Stimulated activated CD8-positive, alpha-beta memory T cell treated with anti-CD3 and anti-CD28 coated beads, Interleukin-2, amount 100 ng/mL, for 1 hour (primary cell): ENCODE data around the gene SORCS1.

Source experiments
- DNase-seq, 2 donors: peaks; one replicate each; pipeline ENCODE4 v3.0.0-alpha.2; 2020; ENCODE audit warnings: low read depth in 2 of 2

Gene SORCS1

DNA sequence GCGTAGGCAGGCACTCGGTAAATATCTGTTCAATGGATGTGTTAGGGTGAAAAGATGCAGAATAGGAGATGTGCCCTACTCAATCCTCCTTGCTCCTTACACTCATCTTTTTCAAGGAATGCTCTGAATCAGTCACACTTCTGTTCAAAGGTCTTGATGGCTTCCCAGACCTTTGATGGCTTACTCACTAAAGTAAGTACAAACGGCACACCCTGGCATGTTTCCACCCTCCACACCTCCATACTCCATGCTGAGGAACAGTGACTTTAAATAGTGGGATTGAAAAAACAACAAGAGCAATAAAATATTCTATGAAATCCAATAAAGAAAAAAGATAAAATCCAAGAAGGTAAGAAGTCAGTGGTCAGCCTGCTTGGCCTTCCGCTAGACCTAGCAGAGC is 569.2 kb downstream of the SORCS1 start:
- DNase-seq = no peak

DNA sequence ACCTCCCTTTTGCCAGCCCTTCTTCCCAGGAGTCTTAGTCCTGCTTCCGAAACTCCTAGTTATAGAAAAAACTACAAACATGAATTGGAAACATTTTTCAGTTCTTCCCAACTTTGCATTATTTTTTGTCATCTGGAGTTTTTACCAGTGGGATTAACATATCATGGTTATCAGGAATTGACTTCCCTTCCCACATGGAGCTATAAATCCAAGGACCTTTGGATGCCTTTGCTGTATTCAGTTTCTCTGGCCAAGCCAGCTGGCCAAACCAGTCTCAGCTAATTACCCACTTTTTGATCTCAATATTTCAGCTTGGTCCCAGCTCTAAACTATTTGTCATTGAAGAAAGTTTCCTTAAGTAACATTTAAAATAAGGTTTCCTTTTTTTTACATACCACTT is 570.6 kb downstream of the SORCS1 start:
- DNase-seq = no peak

DNA sequence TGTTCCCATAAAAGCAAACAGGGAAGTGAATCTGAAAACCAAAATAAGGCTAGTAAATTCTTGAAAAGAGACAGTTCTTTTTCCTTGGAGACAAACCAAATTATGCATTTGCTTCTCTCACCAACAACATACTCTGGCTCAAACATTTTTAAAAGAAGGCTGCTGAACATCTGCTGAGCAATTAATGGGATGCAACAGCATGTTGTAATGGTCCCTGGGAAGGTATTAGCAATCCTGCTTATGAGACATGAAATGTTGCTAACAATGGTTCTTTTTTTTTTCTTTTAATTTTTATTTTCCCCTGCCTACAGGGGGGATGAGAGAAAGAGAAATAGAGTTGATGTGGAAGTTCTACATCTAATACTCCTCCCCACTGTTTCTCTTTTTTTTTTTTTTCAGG is 572.1 kb downstream of the SORCS1 start:
- no peak for DNase-seq

DNA sequence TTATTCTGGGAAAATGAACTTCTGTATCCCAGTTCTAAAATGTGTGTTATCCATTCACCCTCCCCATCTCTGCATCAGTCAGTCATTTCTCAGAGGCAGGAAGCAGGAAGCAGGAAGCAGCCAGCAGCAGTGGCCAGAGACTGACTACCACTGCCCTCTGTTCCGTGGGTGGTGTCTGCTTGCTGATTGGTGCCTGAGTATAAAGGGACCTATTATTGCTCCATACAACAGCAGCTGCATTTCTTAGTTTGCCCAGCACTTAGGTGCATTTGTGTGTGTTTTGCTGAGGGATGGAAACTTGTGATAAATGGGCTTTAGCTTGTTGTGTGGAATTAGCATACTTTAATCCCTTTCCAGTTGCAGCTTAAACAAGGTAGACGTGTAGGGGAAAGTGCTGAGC is 582.2 kb downstream of the SORCS1 start:
- DNase-seq = no peak

DNA sequence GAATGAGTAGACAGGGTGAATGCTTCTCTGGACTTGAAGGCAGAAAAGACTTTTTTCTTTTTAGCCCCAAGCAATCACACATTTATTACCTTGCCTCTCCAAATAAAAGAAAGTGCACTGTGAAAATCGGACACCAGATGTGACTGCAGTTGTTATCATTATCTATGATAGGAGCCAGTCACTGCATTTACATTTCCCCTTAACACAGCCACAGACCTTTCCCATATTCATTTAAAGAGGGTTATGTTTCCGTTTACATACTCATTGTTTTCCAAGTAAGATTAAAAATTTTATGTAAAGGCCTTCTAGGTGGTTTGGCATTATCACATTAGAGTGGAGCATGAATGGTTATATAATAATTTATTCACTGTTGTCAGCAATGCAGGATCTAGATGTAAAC is 586.8 kb downstream of the SORCS1 start:
- DNase-seq = no peak

DNA sequence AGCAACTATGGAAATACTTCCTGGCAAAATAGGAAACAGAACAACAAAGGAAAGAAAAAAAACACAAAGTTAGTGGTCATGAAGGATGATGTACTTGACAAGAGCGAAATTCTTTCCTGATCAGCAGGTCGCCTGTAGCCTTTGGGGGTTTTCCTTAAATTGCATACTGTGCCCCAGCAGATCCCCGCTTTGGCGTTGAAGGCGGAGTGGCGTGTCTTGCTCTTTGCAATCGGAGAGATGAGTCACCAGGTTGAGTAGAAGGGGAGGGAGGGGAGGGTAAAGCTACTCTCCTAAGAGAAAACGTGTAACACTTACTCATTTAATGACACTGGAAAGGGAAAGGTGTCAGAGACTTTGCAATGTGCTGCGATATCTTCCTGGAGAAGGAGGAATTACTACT is 587.2 kb downstream of the SORCS1 start:
- no peak for DNase-seq

DNA sequence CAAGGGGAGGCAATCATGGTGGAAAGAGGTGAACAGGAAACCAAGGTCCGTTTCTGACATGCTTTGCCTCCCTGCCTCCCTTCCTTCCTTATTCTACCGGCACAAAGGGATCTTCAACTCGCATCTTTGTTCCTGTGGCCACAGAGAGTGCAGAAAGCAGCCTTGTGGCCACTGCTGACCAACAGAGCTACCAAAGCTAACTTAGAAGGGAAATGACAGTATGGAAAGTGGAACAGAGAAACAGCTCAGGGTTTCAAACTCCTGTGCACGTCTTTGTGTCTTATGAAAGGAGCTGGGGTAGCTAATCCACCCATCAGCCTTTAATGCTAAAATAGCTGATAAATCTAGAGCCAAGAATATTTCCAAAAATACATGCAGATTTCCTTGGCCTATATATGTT is 588.0 kb downstream of the SORCS1 start:
- no peak for DNase-seq

DNA sequence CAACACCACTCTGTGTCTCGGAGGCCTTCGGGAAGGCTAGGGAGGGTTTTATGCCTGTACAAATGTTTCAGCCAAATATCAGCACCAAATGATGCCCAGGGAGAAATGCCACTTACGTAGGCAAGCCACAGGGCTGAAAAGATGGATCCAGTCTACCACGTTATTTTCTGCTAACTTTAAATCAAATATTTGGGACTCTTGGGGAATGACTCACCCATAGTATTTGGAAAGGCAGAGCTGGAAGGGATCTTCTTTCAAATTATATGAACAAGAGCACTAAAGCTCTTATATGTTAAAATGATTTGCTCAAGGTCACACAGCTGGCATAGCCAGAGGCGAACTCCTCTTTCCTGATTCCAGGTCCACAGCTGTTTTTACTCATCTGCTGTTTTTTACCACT is 591.4 kb downstream of the SORCS1 start:
- no peak for DNase-seq

DNA sequence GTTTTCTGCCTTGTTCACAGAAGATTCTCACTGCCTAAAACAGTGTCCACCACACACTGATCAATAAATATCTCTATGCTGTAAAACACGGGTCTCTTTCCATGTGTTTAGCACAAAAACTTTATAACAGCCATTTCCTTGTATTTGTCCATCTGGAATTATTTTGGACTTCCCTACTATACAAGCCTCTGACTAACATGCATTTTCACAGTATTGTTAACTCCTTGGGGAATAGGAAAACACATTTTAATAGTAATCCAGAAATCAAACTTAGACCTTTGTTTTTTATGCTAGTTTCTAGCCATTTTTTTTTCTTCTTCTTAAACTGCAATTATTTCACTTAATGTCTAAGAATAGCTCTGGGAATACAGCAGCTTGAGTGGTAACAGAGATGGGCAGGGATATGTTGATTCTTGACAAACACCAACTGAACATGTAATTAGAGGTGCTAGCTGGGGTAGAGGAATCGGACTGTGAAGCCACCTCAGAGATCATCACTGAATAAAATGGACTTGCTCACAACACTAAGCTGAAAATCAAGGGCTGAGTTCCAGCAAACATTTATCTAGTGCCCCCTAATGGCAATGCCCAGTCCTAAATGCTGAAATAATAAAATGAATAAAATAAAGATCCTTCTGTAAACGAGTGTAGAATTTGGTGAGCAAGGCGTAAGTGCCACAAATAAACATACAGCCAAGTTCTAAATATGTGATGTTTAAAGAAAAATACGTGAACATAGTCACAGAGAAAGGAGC is 593.1 kb downstream of the SORCS1 start:
- DNase-seq = no peak

DNA sequence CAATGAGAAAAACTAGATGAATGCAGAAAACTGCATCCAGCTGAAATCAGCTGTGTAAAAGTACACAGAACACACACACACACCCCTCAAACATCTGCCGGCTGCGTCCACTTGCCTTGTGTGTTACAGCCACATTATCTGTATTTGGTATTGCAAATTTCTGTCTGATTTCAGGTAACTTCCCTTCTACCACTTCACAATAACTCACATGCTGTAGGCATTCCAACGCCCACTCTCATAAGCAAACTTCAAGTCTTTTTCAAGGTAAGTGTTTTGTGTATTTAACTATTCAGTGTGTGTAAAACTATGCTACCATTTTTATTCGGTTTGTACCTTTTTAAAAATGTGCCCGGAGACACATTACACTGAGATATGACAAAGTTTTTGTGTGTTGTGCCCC is 594.2 kb downstream of the SORCS1 start:
- no peak for DNase-seq

DNA sequence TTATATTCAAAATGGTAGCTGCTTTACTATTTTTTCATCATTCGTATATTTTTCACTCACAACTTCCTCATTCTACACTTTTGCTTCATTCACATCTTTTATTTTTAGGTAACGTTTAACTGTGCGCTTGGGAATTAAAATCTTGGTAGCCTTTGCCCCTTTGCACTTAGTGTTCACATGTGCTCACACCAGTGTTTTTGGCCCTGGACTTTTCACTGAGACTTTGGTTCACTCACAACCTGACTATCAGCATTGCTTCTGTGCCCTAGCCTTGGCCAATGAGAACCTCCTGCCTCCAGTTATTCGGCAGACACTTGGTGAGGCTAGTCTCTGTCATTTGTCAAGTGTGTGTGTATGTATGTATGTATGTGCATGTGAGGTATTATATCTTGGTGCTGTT is 596.9 kb downstream of the SORCS1 start:
- no peak for DNase-seq

DNA sequence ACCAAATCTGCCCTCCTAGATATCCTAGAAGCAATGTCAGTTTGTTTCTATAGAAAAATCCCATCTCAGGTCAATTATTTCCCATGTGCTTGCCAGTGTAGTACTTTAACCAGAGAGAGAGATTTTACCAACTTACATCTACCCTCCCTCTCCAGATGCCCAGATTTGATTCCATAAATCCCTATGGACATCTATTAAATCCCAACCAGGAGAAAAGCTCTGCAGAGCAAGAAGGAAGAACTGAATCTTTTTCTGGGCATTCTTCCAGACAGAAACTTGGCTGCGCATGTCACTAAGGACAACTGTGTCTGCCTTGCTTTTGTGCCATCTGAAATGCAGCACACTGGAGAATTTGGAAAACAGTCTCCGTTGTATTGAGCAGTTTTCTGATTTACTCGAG is 597.6 kb downstream of the SORCS1 start:
- DNase-seq = no peak

DNA sequence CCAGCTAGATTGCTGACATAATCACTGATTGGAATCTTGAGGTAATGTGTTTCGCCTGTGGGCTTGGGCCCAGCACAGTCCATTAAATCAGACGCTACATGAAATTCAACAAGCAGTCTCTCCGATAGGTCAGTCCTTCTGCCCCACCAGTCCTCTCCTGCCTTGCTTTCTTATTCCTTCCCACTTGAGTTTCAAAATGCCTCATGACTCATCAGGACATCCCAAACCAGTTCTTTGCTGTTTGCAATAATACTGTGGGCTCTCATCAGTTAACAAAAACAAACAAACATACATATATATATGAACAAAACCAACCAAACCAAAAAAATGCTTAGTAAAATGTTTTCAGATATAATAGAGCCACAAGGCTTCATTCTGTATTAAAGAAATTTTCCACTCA is 599.0 kb downstream of the SORCS1 start:
- DNase-seq = no peak

DNA sequence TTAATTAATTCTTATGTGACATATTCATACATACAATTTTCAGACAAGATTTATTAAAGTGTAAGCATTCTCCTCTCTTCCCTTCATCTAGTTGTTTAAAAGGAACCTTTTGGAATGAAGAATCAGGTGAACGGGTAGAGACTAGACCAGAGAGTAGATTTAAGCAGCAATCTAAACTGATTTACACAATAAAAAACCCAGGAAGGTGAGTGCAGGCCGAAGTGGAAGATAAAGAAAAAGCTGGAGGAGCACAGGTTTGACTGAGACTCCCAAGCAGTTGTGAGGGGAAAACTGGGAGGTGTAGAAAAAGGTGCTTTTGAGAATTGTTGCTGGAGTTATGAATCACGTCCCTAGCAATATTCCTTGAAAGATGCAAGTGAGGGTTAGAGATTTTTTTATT is 601.1 kb downstream of the SORCS1 start:
- DNase-seq = no peak

DNA sequence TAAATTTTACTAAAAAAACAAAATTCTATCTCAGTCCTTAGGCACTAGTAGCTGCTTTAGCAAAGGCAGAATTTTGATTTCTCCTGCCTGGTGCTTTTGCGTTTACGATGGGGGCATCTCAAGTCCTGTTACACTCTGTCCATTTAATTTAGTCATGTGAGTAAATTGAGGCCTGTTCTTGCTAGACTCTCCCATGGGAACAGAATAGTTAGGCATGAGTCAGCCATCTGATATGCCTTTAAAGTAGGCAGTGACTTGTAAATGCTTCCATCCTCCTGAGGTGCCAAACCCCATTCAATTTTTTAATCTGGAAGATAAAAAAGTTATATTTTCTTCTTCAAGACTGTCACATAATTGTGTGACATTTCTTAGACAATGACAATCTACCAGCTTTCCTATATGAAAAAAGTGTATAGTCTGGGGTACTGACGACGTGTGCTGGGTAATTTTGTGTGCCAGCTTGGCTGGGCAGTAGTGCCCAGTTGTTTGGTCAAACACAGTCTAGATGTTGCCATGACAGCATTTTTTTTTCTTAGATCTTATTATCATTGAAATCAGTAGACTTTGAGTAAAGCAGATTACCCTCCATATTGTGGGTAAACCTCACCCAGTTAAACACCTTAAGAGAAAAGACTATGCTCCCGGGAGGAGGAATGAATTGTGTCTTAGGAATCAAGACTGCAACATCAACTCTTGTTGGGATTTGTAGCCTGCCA is 603.4 kb downstream of the SORCS1 start:
- no peak for DNase-seq

DNA sequence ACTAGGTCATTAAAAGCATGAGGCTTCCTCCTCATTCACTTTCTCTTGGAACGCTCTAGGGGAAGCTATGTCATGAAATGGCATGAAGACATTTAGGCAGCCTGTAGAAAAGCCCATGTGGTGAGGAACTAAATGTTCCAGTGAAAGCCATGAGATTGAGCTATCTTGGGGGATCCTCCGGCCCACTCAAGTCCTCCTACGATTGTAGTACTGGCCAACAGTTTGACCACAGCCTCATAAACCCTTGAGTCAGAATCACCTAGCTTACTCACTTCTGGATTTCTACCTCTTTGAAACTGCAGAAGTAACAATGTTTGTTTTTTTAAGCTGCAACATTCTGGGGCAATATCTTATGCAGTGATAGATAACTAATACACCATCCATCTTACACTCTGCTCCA is 605.1 kb downstream of the SORCS1 start:
- no peak for DNase-seq

DNA sequence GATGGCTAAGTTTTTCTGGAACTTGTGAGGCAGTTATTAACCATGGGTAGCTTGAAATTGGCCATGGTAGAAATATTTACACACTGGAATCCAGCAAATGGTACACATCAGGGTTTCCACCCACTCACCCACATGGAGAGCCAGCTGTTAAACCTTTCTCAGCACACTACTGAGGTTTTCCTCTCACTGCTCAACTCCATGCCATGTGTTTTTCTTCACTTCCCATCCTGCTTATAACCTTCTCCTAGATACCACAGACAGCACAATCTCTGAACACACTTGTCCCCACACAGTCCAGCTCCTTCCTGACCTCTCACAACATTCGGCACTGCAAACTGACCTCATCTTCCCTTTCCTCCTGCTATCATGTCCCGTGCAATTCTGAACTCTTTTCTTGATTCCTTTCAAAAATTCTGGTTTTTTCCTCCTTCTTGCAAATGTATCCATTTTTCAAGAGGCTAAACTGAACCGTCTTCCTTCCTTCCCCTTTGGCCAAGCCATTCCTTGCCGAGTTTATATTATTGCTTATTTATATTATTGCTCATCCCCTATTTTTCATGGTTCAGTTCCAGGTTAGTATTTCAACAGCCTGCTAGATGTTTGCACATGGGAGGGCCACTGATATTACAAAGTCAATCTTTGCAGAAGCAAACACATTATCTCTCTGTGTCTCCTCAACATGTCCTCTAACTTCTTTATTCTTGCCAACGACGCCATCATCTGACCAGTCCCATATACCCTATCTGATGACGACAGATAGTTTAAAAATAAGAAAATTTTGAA is 606.4 kb downstream of the SORCS1 start:
- DNase-seq = no peak

DNA sequence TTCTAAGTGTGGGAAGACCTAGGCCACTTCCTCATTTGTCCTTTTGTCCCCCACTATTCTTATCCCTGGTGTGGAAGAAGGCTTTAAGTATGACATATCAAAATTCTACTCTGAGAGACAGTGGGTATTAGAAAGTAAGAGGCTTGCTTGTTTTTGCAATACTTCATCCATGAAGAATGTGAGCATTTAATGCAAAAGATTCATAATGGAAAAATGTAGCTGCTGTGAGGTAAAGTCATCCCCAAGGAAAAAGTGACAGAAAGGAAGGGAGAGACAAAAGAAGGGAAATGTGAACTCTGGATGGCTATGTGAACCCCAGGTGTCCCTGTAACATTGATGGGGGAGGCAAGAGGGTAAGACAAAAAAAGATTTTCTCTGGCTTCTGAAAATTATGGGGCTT is 607.5 kb downstream of the SORCS1 start:
- DNase-seq = no peak

DNA sequence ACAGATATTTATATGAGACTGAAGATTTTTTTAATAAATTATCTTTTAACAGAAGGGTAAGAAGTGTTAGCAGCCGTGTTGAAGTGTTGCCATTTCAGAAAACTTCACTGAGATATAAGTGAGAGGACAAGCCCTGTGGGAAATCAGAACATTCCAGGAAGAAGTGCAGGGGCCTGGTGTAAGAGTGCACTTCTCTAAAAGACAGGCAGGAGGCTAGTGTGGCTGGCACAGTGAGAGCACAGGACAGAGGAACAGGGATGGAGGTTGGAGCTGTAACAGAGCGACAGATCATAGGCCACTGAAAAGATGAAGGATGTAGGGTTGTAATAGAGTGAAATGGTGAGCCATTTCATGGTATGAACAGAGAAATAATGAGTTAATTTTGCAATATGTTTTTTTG is 608.9 kb downstream of the SORCS1 start:
- DNase-seq = no peak

DNA sequence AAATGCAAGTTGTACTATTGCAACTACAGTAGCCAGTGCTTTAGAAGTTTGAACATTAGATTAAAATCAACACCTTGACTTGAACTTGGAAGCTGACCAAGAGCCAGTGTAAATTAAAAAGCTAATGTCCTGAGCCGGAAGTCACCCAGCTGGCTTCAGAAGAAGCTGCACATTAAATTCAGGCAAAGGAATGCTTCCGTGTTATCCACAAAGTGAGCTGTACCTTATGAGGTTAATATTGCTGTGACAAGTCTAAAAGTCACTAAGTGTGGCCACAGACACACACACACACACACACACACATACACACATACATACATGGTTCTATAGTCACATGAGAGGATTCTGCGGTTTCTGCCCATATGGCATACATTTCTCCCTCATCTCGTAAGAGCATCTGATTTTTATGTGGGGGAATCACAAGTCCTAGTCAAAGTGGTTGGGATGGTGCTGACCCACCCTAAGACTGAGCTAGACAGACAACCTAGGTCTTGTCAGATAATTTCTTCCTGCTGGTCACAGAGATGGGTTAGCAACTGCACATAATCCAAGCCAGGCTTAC is 612.9 kb downstream of the SORCS1 start:
- DNase-seq = no peak

DNA sequence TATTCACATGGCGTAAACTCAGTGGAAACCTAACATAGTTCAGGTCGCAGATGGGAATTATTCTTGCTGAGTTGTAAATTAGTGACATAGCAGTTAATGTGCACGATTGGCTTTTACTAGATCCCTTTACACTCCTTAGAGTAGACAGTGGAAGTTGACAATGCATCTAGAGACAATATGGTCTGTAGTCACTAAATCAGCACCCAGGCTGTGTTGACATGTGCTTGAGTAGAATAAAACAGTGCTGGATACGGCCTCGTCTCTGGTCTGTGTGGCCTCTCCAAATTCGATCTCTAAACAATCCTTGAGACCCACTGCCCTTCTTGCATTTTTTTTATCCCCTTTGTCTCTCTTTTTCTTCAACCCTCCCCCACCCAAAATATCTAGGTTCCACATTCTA is 615.7 kb downstream of the SORCS1 start:
- DNase-seq = no peak

DNA sequence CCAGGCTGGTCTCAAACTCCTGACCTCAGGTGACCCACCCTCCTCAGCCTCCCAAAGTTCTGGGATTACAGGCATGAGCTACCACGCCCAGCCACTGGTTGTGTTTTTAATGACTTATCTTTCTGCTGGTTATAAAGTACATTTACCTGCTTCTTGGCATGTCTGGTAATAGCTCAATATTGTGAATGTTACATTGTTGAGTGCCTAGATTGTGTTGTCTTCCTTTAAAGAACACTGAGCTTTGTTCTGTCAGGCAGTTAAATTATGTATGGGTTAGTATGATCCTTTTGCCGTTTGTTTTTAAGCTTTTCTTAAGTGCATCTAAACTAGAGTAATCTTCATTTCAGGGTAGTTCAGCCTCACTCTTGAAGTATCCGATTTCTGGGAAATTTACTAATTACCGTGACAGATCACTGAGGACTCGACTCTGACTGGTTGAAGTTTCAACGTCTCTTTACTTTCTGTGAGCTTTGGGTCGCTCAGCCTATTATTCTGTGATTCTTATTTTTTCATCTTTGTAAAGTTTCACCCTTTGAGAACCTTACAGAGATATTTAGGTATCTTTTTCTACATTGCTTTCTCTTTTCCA is 617.4 kb downstream of the SORCS1 start:
- DNase-seq = no peak
